AG10803 (cell line): ENCODE data around the gene MID1.

Experiments
- DNase-seq: peaks from one replicate; pipeline ENCODE4 v3.0.0; 2010; ENCODE audit warnings: low read depth
- H3K4me3 ChIP-seq: 2 replicates; pipeline ENCODE4 v1.5.1; 2011; ENCODE audit warnings: mild to moderate bottlenecking, low read length, control low read depth
- TF ChIP-seq, protein P1 (sequence below): conservative IDR thresholded peaks from 2 replicates; pipeline ENCODE4 v1.5.1; 2011; ENCODE audit warnings: mild to moderate bottlenecking, low read length, control low read depth, inconsistent platforms

Gene MID1

DNA sequence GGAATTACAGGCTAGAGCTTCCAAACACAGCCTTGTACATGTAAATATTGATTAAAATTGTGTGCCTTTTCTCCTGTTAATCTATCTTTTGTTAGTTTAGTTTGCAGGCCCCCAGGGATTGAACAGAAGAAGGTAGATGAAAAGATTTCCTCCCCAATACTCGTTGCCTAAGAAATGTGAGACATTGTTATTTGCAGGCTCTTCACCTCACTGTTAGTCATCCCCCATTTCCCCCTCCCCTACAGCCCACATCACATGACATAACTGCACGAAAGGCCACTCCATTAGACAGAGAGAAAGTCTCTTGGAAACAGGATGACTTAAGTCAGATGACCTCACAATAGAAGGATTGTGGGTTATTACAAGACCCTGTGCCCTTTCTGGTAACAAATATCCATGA lies 13.3 kb upstream of the MID1 start:
- peak; percentile 82 for DNase-seq
- TF ChIP-seq, protein P1, sequence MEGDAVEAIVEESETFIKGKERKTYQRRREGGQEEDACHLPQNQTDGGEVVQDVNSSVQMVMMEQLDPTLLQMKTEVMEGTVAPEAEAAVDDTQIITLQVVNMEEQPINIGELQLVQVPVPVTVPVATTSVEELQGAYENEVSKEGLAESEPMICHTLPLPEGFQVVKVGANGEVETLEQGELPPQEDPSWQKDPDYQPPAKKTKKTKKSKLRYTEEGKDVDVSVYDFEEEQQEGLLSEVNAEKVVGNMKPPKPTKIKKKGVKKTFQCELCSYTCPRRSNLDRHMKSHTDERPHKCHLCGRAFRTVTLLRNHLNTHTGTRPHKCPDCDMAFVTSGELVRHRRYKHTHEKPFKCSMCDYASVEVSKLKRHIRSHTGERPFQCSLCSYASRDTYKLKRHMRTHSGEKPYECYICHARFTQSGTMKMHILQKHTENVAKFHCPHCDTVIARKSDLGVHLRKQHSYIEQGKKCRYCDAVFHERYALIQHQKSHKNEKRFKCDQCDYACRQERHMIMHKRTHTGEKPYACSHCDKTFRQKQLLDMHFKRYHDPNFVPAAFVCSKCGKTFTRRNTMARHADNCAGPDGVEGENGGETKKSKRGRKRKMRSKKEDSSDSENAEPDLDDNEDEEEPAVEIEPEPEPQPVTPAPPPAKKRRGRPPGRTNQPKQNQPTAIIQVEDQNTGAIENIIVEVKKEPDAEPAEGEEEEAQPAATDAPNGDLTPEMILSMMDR, result no peak
- no peak overlapping the region for H3K4me3 ChIP-seq

DNA sequence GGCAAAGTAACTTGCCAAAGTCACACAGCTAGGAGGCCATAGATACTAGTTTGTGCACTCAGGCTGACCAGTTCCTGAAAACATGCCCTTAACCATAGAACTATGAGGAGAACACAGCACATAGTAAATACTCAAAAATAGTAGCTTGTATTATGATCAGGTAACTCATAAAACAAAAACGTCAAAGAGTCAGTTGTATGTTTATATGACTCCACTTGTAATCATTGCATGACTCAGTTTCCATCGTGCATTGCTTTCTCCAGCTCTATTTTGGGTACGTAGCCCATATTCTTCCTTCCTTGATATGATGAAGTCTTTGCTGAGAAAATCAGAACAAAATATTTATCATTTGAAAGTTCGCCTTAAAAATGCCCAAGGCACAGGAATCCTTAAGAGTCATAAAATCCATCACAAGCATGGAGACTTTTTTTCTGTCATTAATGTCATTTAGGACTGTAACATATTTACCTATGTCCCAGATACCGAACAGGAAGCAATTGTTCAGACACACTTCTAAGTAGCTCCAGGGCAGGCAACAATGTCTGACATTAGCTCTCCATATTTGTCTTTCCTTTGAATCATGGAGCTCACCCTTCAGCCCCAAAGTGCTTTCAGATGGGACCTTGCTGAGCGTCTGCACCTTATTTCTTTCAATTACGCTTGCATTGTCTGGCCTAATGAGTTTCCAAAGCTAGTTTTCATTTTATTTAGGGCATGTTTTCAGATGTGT lies 11.2 kb upstream of the MID1 start:
- TF ChIP-seq, protein P1, result no peak
- no peak for DNase-seq
- no peak overlapping the region for H3K4me3 ChIP-seq

DNA sequence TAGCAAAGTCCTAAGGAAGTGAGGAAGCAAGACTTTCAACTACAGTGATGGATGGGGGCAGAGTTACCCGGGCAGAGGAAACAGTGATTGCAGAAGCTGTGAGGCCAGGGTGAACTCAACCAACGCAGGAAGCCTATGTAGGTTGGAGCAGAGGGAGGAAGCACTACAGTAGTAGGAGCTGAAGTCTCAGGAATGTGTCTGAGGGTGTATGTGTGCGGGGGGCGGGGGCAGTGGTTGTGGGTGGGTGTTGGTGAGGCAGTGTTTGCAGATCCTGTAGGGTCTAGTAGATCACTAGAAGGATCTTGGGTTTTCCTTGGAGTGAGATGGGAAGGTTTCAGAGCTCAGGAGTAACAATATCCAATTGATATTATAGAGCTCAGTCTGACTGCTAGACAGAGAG lies 9.9 kb upstream of the MID1 start:
- TF ChIP-seq, protein P1, result no peak
- DNase-seq, result no peak
- H3K4me3 ChIP-seq, result no peak overlapping the region

DNA sequence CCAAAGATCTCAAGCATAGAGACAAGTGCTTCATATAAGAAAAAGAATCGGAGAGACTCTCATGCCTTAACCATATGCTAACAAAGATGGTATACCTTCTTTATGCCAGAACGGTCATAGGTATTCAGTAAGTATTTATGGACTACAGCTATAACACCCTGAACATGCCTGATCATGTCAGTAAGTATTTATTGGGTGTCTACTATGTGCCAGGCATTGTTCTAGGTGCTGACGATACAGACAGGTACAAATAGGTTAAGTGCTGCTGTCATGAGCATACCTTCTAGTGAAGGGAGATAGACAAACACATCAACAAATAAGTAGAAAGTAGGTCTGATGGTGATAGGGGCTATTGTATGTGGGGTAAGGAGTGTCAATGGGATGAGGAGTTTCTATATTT lies 9.5 kb upstream of the MID1 start:
- DNase-seq, result no peak
- TF ChIP-seq, protein P1, result no peak
- H3K4me3 ChIP-seq, result no peak overlapping the region

DNA sequence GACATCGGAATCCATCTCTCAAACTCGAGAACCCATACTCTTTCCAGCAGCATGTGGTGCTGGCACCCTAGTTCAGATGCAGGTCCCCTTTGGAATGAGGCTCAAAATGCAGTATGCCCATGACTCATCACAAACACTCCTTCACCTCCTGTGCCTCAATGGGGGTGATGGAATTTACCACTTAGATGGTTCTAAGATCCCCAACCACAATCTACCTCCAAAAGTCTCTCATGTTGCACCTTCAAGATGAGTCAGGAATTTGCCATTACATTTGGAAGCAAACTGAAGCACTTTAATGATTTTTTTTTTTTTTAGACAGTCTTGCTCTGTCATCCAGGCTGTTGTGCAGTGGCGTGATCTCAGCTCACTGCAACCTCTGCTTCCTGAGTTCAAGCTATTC lies 8.5 kb upstream of the MID1 start:
- TF ChIP-seq, protein P1, result no peak
- no peak for DNase-seq
- H3K4me3 ChIP-seq, result no peak overlapping the region

DNA sequence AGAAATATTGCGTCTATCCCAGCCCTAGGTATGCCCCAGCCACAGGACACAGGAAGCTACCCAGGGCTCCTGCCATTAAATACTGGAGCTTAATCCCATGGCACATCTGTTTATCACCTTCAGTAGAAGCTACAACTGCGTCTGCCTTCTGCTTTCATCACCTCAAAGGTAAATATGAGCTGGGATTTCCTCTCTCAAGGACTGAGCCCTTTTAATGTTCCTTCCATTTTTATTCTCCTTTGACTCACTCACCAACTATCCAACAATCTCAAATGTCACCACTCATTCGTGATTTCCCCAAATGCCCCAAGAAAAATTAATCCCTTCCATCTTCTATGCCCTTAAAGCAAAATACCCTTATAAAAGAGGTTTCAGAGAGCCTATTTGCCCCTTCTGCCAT lies 1.8 kb upstream of the MID1 start:
- H3K4me3 ChIP-seq, result no peak overlapping the region
- TF ChIP-seq, protein P1, result no peak
- no peak for DNase-seq

DNA sequence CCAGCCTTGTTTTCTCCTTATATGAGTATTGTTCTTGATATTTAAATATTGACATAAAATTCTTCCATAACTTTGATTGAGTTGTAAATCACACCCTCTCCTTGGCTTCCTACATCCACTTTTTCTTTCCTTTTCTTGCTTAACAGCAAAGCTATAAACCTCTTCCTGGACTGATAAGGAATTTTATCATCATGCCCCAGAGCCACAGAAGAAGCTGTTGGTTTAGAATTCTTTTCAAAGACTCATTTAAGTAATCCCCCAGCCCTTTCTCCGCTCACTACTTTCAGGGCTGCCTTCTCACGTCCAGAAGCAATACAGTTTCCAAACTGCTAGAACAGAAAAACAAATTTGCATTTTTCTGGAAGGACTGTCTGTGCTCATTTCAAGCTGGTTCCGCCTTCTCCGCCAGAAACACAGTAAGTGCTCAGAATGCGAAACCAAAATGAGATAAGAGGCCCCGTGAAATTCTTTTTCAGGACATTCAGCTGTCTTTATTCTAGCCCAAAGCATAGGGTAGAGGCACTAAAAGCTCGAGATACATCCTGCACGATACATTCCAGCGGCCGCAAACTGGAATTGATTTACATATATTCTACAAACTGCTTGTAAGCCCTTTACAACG lies 849 bp downstream of the MID1 start:
- peak overlapping the region; percentile 72 for H3K4me3 ChIP-seq
- TF ChIP-seq, protein P1, result no peak
- no peak for DNase-seq
